CD14-positive monocyte (primary cell): ENCODE results near the gene BIRC5. TPM values are rescaled to one million over a fixed set of nuclear protein-coding genes. Genes with fewer than 3 reads are reported as not detected.

ENCODE experiments used
- DNase-seq, 3 donors: peaks; one replicate each; pipeline ENCODE4 v3.0.0-alpha.2; 2011 to 2022
- H2AFZ ChIP-seq: 2 replicates; pipeline ENCODE4 v1.6.0; 2012; ENCODE audit warnings: mild to moderate bottlenecking, low read depth, low read length, inconsistent platforms; ENCODE audit not compliant: insufficient read depth, poor library complexity, severe bottlenecking
- H3K27ac ChIP-seq, 2 donors: 1 replicate in 1 of 2; 2 replicates in 1 of 2; pipeline ENCODE4 v1.5.1; 2012 to 2013; ENCODE audit warnings: low read length in 2 of 2, control low read depth in 1 of 2, inconsistent platforms in 1 of 2, low read depth in 1 of 2, mild to moderate bottlenecking in 1 of 2
- H3K27me3 ChIP-seq, 2 donors: one replicate each; pipeline versions ENCODE4 v1.6.0 to v1.6.1; 2011 to 2013; ENCODE audit warnings: low read length in 2 of 2; ENCODE audit not compliant: control insufficient read depth in 2 of 2, insufficient read depth in 2 of 2
- H3K36me3 ChIP-seq, 2 donors: replicated peaks in 1 of 2; 1 replicate in 1 of 2; 2 replicates in 1 of 2; pipeline versions ENCODE4 v1.5.1 to v1.6.1; 2012 to 2013; ENCODE audit warnings: low read length in 2 of 2, control low read depth in 1 of 2, inconsistent platforms in 1 of 2, mild to moderate bottlenecking in 1 of 2; ENCODE audit not compliant: insufficient read depth in 2 of 2, control insufficient read depth in 1 of 2
- H3K4me1 ChIP-seq, 2 donors: 1 replicate in 1 of 2; 2 replicates in 1 of 2; pipeline versions ENCODE4 v1.5.1 to v1.6.1; 2012 to 2013; ENCODE audit warnings: low read length in 2 of 2, control low read depth in 1 of 2, inconsistent platforms in 1 of 2, mild to moderate bottlenecking in 1 of 2, moderate library complexity in 1 of 2; ENCODE audit not compliant: insufficient read depth in 2 of 2, control insufficient read depth in 1 of 2
- H3K4me2 ChIP-seq: replicated peaks from 2 replicates; pipeline ENCODE3; 2012; ENCODE audit warnings: low read length, moderate library complexity, mild to moderate bottlenecking; ENCODE audit not compliant: poor library complexity, severe bottlenecking; ENCODE audit errors: extremely low read depth
- H3K4me3 ChIP-seq, 3 experiments: fragments of 200-600 bp in 1 of 3; sonication (generic) in 1 of 3; replicated peaks in 1 of 3; 1 replicate in 2 of 3; 2 replicates in 1 of 3; pipeline ENCODE4 v1.5.1; 2011 to 2013; ENCODE audit warnings: low read length in 3 of 3, mild to moderate bottlenecking in 3 of 3, control low read depth in 2 of 3, low read depth in 2 of 3, inconsistent platforms in 1 of 3, moderate library complexity in 1 of 3
- H3K79me2 ChIP-seq: 2 replicates; pipeline ENCODE4 v1.6.0; 2012; ENCODE audit warnings: mild to moderate bottlenecking, control low read depth, inconsistent platforms, low read length, moderate library complexity; ENCODE audit not compliant: insufficient read depth
- H3K9ac ChIP-seq: 2 replicates; pipeline ENCODE4 v1.6.0; 2017; ENCODE audit warnings: low read length, mild to moderate bottlenecking; ENCODE audit not compliant: insufficient read depth, poor library complexity, severe bottlenecking
- H3K9me3 ChIP-seq, 2 donors: replicated peaks in 1 of 2; 1 replicate in 1 of 2; 2 replicates in 1 of 2; pipeline versions ENCODE4 v1.5.1 to v1.6.1; 2012 to 2013; ENCODE audit warnings: low read length in 2 of 2, control low read depth in 1 of 2; ENCODE audit not compliant: control insufficient read depth in 1 of 2, insufficient read depth in 1 of 2
- H4K20me1 ChIP-seq: 2 replicates; pipeline ENCODE4 v1.6.0; 2012; ENCODE audit warnings: mild to moderate bottlenecking, low read length, control low read depth, moderate library complexity; ENCODE audit not compliant: insufficient read depth
- H3K27ac Mint-ChIP-seq, 7 donors: one replicate each; pipeline ENCODE4 v1.8.0; 2020; ENCODE audit warnings: mild to moderate bottlenecking in 7 of 7, mixed read lengths in 7 of 7, moderate library complexity in 6 of 7, inconsistent platforms in 2 of 7
- H3K27me3 Mint-ChIP-seq, 3 donors: one replicate each; pipeline ENCODE4 v1.8.0; 2021 to 2022; ENCODE audit warnings: low read depth in 3 of 3, mild to moderate bottlenecking in 3 of 3, mixed read lengths in 3 of 3, moderate library complexity in 3 of 3, inconsistent platforms in 1 of 3
- H3K36me3 Mint-ChIP-seq, 2 donors: one replicate each; pipeline ENCODE4 v1.8.0; 2020; ENCODE audit warnings: mixed read lengths in 2 of 2, inconsistent platforms in 1 of 2, mild to moderate bottlenecking in 1 of 2
- H3K4me1 Mint-ChIP-seq: one replicate; pipeline ENCODE4 v1.8.0; 2020; ENCODE audit warnings: mild to moderate bottlenecking, mixed read lengths
- H3K4me3 Mint-ChIP-seq, 2 donors: one replicate each; pipeline ENCODE4 v1.8.0; 2020; ENCODE audit warnings: mild to moderate bottlenecking in 2 of 2, mixed read lengths in 2 of 2, moderate library complexity in 1 of 2
- H3K9me3 Mint-ChIP-seq, 7 donors: one replicate each; pipeline ENCODE4 v1.8.0; 2020 to 2022; ENCODE audit warnings: mixed read lengths in 7 of 7, mild to moderate bottlenecking in 6 of 7, moderate library complexity in 6 of 7, inconsistent platforms in 2 of 7
- WGBS: methylation state at CpG from one replicate; pipeline ENCODE4 v1.1.5; 2013; ENCODE audit warnings: missing lambda C conversion rate; ENCODE audit not compliant: insufficient coverage; 5-methylcytosine and 5-hydroxymethylcytosine counted together
- intact Hi-C, 2 donors: fragments of 100-400 bp; cut with micrococcal nuclease; formaldehyde crosslinking; loops; one replicate each; pipeline versions ENCODE4 v1.15.0 to v1.15.1; 2023
- polyA plus RNA-seq, 3 donors: library from polyadenylated mRNA; depleted of rRNA in 1 of 3; unstranded in 2 of 3; stranded (reverse) in 1 of 3; fragments of 300-500 nt in 2 of 3; fragments of >200 nt in 1 of 3; fragmentation: Illumina TruSeq in 2 of 3; gene quantifications; 1 replicate in 2 of 3; 2 replicates in 1 of 3; pipeline ENCODE4 v1.2.3, GENCODE V29; 2012 to 2021
- TF ChIP-seq, protein P1 (sequence below): fragments of 200-600 bp; IDR thresholded peaks from one replicate; pipeline ENCODE4 v1.8.0; 2022; ENCODE audit warnings: antibody characterized with exemption, mild to moderate bottlenecking

Gene BIRC5
- polyA plus RNA-seq, 3 donors = 0.20 TPM; not detected in 2

DNA sequence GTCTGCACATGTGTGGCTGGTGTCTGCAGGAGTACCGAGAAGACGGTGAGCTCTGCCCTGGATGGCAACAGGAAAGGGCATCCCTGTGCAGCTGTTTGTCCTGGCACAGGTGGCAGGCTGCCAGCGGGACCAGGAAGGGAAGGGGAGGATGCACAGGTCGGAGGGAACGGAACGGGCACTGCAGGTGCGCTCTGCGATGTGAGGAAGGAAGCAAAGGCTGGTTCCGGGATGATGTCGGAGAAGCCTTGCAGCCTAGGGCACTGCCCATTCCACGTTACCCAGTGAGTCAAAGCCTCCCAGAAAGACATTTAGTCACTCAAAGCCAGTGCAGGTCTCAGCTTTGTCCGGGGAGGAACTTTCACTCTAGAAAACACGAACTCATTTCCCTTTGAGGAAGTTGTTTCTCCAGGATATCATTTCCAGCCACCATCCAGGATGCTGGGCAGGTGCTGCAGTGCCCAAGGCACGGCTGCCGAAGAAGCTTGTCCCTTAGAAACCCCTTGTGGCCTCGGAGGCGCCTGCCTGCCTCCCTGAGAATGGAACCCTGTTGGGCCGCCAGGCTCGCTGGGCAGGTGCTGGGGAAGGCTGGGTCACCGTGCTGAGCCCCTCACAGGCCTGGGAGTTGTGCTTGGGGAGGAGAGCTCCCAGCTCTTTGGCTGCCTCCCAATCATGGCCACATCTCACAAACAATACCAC lies 12.9 kb downstream of the BIRC5 start:
- H3K4me3 Mint-ChIP-seq = peak overlapping the region; percentile 52 to 75
- WGBS = 18% methylated on average over 6 of the region's 20 CpGs
- Histone ChIP-seq H3K4me1 (peaks cover 13 to 15% of the 10 kb centered on the region in 2 donors), H4K20me1 (no peaks in the 10 kb centered on the region), H3K79me2 (no peaks in the 10 kb centered on the region), H3K27me3 (peaks cover 6 to 40% of the 10 kb centered on the region in 2 donors), H3K36me3 (peaks cover 19 to 32% of the 10 kb centered on the region in 2 donors), H3K4me2 (peak overlapping the region; percentile 33), H3K9ac (peak overlapping the region; percentile 32), H3K4me3 (no peak overlapping the region), H3K27ac (peak overlapping the region; percentile 10 to 53), H3K9me3 (peaks cover 0 to 8% of the 10 kb centered on the region in 2 donors), H2AFZ (no peak overlapping the region)
- H3K9me3 Mint-ChIP-seq = peaks cover 0 to 10% (median 0%) of the 10 kb centered on the region in 7 donors
- DNase-seq = peak; percentile 59 to 79 (median 63)
- intact Hi-C loops = no loop called here
- TF ChIP-seq, protein P1, sequence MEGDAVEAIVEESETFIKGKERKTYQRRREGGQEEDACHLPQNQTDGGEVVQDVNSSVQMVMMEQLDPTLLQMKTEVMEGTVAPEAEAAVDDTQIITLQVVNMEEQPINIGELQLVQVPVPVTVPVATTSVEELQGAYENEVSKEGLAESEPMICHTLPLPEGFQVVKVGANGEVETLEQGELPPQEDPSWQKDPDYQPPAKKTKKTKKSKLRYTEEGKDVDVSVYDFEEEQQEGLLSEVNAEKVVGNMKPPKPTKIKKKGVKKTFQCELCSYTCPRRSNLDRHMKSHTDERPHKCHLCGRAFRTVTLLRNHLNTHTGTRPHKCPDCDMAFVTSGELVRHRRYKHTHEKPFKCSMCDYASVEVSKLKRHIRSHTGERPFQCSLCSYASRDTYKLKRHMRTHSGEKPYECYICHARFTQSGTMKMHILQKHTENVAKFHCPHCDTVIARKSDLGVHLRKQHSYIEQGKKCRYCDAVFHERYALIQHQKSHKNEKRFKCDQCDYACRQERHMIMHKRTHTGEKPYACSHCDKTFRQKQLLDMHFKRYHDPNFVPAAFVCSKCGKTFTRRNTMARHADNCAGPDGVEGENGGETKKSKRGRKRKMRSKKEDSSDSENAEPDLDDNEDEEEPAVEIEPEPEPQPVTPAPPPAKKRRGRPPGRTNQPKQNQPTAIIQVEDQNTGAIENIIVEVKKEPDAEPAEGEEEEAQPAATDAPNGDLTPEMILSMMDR = no peak
- peaks cover 36 to 58% (median 51%) of the 10 kb centered on the region in 3 donors for H3K27me3 Mint-ChIP-seq
- peaks cover 18% of the 10 kb centered on the region for H3K4me1 Mint-ChIP-seq
- H3K27ac Mint-ChIP-seq = peak overlapping the region in 6 of 7 donors; percentile 46 to 85 (median 74)
- peaks cover 28 to 38% of the 10 kb centered on the region in 2 donors for H3K36me3 Mint-ChIP-seq

DNA sequence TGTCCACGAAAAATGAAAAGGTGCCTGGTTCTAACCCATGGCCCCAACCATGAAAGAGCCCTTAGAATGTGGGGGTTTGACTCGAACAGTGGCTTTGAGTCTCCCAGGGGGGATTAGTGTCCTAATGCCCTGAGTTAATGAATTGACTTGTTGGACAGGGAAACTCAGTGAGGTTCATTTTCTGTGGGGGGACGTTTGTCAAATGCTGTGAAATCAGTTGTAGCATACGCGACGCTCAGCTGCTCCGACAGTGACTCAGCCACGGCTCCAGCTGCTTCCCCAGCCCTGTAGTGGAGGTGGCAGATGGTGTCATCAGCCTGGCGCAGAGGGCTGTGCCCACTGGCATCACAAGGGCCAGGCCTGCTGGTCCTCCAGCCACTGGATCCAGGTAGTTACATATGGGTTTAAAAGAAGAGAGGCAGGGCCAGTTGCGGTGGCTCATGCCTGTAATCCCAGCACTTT lies 13.4 kb downstream of the BIRC5 start:
- peaks cover 19 to 29% of the 10 kb centered on the region in 2 donors for H3K36me3 ChIP-seq
- H3K9me3 ChIP-seq = peaks cover 0 to 13% of the 10 kb centered on the region in 2 donors
- H3K4me3 Mint-ChIP-seq = peak overlapping the region in 1 of 2 donors; percentile 75
- no peaks in the 10 kb centered on the region for H4K20me1 ChIP-seq
- H3K4me3 ChIP-seq = no peak overlapping the region
- peak overlapping the region in 6 of 7 donors; percentile 46 to 85 (median 72) for H3K27ac Mint-ChIP-seq
- H3K4me1 Mint-ChIP-seq = peaks cover 22% of the 10 kb centered on the region
- intact Hi-C loops = no loop called here
- peaks cover 10 to 45% of the 10 kb centered on the region in 2 donors for H3K27me3 ChIP-seq
- H3K9ac ChIP-seq = peak overlapping the region; percentile 32
- H3K36me3 Mint-ChIP-seq = peaks cover 28 to 34% of the 10 kb centered on the region in 2 donors
- peaks cover 0 to 14% (median 3%) of the 10 kb centered on the region in 7 donors for H3K9me3 Mint-ChIP-seq
- H3K27me3 Mint-ChIP-seq = peaks cover 41 to 64% (median 56%) of the 10 kb centered on the region in 3 donors
- no peaks in the 10 kb centered on the region for H3K79me2 ChIP-seq
- no peak overlapping the region for H2AFZ ChIP-seq
- 25% methylated on average over 9 of the region's 10 CpGs for WGBS
- peak; percentile 68 to 81 (median 71) for DNase-seq
- H3K4me2 ChIP-seq = peak overlapping the region; percentile 33
- TF ChIP-seq, protein P1 = no peak
- H3K4me1 ChIP-seq = peaks cover 13 to 20% of the 10 kb centered on the region in 2 donors
- peak overlapping the region in 1 of 2 donors; percentile 53 for H3K27ac ChIP-seq
